ENCODE measurements around the gene RAB24. TPM values are rescaled to one million over a fixed set of nuclear protein-coding genes. Genes with fewer than 3 reads are reported as not detected.

The RAB24 gene
- total and polyA plus RNA-seq, 4 experiments from 2014 or later: 13.3 to 20.5 (median 17.9) TPM

DNA sequence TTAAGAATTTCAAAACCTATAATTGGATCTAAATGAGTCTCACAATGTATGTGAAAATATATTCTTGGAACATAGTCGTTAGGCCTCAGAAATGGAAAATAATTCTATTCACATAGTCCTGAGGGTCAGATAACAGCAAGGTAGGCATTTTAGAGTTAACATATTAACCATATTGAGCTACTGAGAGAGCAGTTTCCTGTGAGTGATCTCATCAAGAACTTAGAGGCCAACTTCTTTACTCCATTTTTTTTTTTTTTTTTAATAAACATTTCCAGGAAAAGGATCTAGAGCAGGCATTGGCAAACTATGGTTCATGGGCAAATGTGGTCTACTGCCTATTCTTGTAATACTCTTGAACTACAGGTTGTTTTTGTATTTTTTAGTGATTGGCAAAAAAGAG, 26.6 kb downstream of the RAB24 start:
- Mint-ChIP-seq H3K27me3 (no peaks in the 10 kb centered on the region), H3K36me3 (peaks cover 46 to 62% of the 10 kb centered on the region in 2 donors), H3K4me1 (peaks cover 0 to 6% (median 3%) of the 10 kb centered on the region in 4 donors), H3K9me3 (no peaks in the 10 kb centered on the region), H3K4me3 (no peak overlapping the region), H3K27ac (peak overlapping the region in 2 of 7 donors; percentile 59 to 66)
- no peaks in the 10 kb centered on the region for H3K27me3 ChIP-seq (ENCODE audit: insufficient read depth, low read length)
- DNase-seq: no peak
- no peak overlapping the region for H3K4me3 ChIP-seq (ENCODE audit: low read length in 2 of 2)
- no peak overlapping the region for H3K27ac ChIP-seq (ENCODE audit: low read depth, low read length)
- no peaks in the 10 kb centered on the region for H3K9me3 ChIP-seq (ENCODE audit: control insufficient read depth in 1 of 2, low read length in 2 of 2)
- ChIA-PET POLR2A (ENCODE audit: partially characterized antibody) (interaction anchor here (0.6 kb wide), 2 partner anchors 143 to 161 kb away, joined by 4 to 5 read pairs; no protein-coding TSS in a partner anchor), CTCF (ENCODE audit: partially characterized antibody) (interaction anchor here (0.7 to 2.2 kb wide), 3 partner anchors 31 to 221 kb away, joined by 3 to 7 read pairs (median 3); no protein-coding TSS in a partner anchor)
- H3K36me3 ChIP-seq (ENCODE audit: insufficient read depth, low read length): peaks cover 48% of the 10 kb centered on the region
- intact Hi-C loops (cut with micrococcal nuclease): no loop called here
- H3K4me1 ChIP-seq (ENCODE audit: insufficient read depth, low read length): no peaks in the 10 kb centered on the region

DNA sequence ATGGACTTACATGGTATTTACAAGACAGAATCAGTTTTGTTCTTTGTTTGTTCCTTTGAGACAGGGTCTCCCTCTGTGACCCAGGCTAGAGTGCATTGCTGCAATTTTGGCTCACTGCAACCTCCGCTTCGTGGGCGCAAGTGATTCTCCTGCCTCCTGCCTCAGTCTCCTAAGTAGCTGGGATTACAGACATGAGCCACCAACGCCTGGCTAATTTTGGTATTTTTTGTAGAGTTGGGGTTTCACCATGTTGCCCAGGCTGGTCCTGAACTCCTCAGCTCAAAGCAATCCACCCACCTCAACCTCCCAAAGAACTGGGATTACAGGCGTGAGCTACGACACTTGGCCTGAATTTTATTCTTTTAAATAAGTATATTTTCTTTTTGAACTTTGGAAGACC, 27.6 kb downstream of the RAB24 start:
- ChIA-PET POLR2A (ENCODE audit: partially characterized antibody) (no interaction called here), CTCF (ENCODE audit: partially characterized antibody) (interaction anchor here (2.2 kb wide), 1 partner anchor 162 kb away, joined by 7 read pairs; no protein-coding TSS in a partner anchor)
- Mint-ChIP-seq H3K36me3 (peaks cover 46 to 64% of the 10 kb centered on the region in 2 donors), H3K9me3 (no peaks in the 10 kb centered on the region), H3K27ac (no peak overlapping the region), H3K27me3 (no peaks in the 10 kb centered on the region), H3K4me1 (peaks cover 0 to 6% (median 3%) of the 10 kb centered on the region in 4 donors), H3K4me3 (no peak overlapping the region)
- Histone ChIP-seq H3K27me3 (ENCODE audit: insufficient read depth, low read length) (no peaks in the 10 kb centered on the region), H3K36me3 (ENCODE audit: insufficient read depth, low read length) (peaks cover 52% of the 10 kb centered on the region), H3K27ac (ENCODE audit: low read depth, low read length) (no peak overlapping the region), H3K4me3 (ENCODE audit: low read length in 2 of 2) (no peak overlapping the region), H3K4me1 (ENCODE audit: insufficient read depth, low read length) (no peaks in the 10 kb centered on the region), H3K9me3 (ENCODE audit: control insufficient read depth in 1 of 2, low read length in 2 of 2) (no peaks in the 10 kb centered on the region)
- no peak for DNase-seq
- intact Hi-C loops (cut with micrococcal nuclease): no loop called here

- Mint-ChIP-seq H3K27ac (peak overlapping the region in 1 of 7 donors; percentile 47), H3K4me3 (no peak overlapping the region), H3K9me3 (no peaks in the 10 kb centered on the region), H3K27me3 (no peaks in the 10 kb centered on the region), H3K36me3 (peaks cover 65 to 71% of the 10 kb centered on the region in 2 donors), H3K4me1 (peaks cover 0 to 4% (median 2%) of the 10 kb centered on the region in 4 donors)
- Histone ChIP-seq H3K27me3 (ENCODE audit: insufficient read depth, low read length) (no peaks in the 10 kb centered on the region), H3K36me3 (ENCODE audit: insufficient read depth, low read length) (peaks cover 69% of the 10 kb centered on the region), H3K4me3 (ENCODE audit: low read length in 2 of 2) (no peak overlapping the region), H3K27ac (ENCODE audit: low read depth, low read length) (no peak overlapping the region), H3K9me3 (ENCODE audit: control insufficient read depth in 1 of 2, low read length in 2 of 2) (no peaks in the 10 kb centered on the region), H3K4me1 (ENCODE audit: insufficient read depth, low read length) (no peaks in the 10 kb centered on the region)
- no peak for DNase-seq
- CTCF ChIA-PET (ENCODE audit: partially characterized antibody): interaction anchor here (1.3 to 2.8 kb wide), 2 partner anchors 38 to 158 kb away, joined by 6 to 12 read pairs; no protein-coding TSS in a partner anchor
- POLR2A ChIA-PET (ENCODE audit: partially characterized antibody): no interaction called here
- intact Hi-C loops (cut with micrococcal nuclease): no loop called here
These were observed 32.4 kb downstream of the RAB24 start for GRCh38 chr5:177271113-177271512.

- no peak for DNase-seq
- POLR2A ChIA-PET (ENCODE audit: partially characterized antibody): no interaction called here
These were observed 32.9 kb downstream of the RAB24 start for GRCh38 chr5:177270653-177271052.

DNA sequence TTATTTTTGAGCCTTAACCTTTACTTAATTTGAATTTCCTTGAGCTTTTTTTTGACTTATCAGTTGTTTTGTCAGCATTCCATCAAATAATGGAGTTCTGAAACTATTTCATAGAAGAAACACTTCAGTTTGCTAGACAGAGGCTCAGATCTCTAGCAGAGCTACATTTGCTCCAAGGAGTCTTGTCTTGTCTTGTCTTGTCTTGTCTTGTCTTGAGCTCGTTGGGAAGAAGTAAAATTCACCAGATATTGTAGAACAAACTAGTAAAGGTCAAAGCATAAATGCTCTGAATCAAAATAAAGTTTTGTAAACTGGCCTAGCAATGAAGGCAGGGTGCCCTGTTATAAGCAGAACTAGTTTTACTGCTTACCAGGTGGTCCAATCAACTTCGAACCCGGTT, 33.5 kb downstream of the RAB24 start:
- no peaks in the 10 kb centered on the region for H3K27me3 ChIP-seq (ENCODE audit: insufficient read depth, low read length)
- no peak for DNase-seq
- Mint-ChIP-seq H3K27me3 (no peaks in the 10 kb centered on the region), H3K36me3 (peaks cover 69 to 76% of the 10 kb centered on the region in 2 donors), H3K4me1 (peaks cover 0 to 4% (median 2%) of the 10 kb centered on the region in 4 donors), H3K27ac (peak overlapping the region in 1 of 7 donors; percentile 32), H3K4me3 (no peak overlapping the region), H3K9me3 (no peaks in the 10 kb centered on the region)
- no peak overlapping the region for H3K27ac ChIP-seq (ENCODE audit: low read depth, low read length)
- no peaks in the 10 kb centered on the region for H3K4me1 ChIP-seq (ENCODE audit: insufficient read depth, low read length)
- ChIA-PET CTCF (ENCODE audit: partially characterized antibody) (interaction anchor here (1.3 to 2.8 kb wide), 2 partner anchors 39 to 156 kb away, joined by 6 to 12 read pairs; no protein-coding TSS in a partner anchor), POLR2A (ENCODE audit: partially characterized antibody) (no interaction called here)
- H3K36me3 ChIP-seq (ENCODE audit: insufficient read depth, low read length): peaks cover 73% of the 10 kb centered on the region
- intact Hi-C loops (cut with micrococcal nuclease): no loop called here
- H3K9me3 ChIP-seq (ENCODE audit: control insufficient read depth in 1 of 2, low read length in 2 of 2): no peaks in the 10 kb centered on the region
- no peak overlapping the region for H3K4me3 ChIP-seq (ENCODE audit: low read length in 2 of 2)

More at GRCh38 chr5:177270653-177271052, 32.9 kb downstream of the RAB24 start:
- Mint-ChIP-seq H3K4me1 (peaks cover 0 to 4% (median 2%) of the 10 kb centered on the region in 4 donors), H3K36me3 (peaks cover 70 to 73% of the 10 kb centered on the region in 2 donors), H3K27ac (peak overlapping the region in 4 of 7 donors; percentile 44 to 73 (median 59)), H3K27me3 (no peaks in the 10 kb centered on the region), H3K9me3 (no peaks in the 10 kb centered on the region), H3K4me3 (no peak overlapping the region)
- CTCF ChIA-PET (ENCODE audit: partially characterized antibody): interaction anchor here (1.3 to 2.8 kb wide), 2 partner anchors 39 to 157 kb away, joined by 6 to 12 read pairs; no protein-coding TSS in a partner anchor
- intact Hi-C loops (cut with micrococcal nuclease): no loop called here
- Histone ChIP-seq H3K27me3 (ENCODE audit: insufficient read depth, low read length) (no peaks in the 10 kb centered on the region), H3K4me3 (ENCODE audit: low read length in 2 of 2) (no peak overlapping the region), H3K36me3 (ENCODE audit: insufficient read depth, low read length) (peaks cover 70% of the 10 kb centered on the region), H3K4me1 (ENCODE audit: insufficient read depth, low read length) (no peaks in the 10 kb centered on the region), H3K9me3 (ENCODE audit: control insufficient read depth in 1 of 2, low read length in 2 of 2) (no peaks in the 10 kb centered on the region), H3K27ac (ENCODE audit: low read depth, low read length) (no peak overlapping the region)

DNA sequence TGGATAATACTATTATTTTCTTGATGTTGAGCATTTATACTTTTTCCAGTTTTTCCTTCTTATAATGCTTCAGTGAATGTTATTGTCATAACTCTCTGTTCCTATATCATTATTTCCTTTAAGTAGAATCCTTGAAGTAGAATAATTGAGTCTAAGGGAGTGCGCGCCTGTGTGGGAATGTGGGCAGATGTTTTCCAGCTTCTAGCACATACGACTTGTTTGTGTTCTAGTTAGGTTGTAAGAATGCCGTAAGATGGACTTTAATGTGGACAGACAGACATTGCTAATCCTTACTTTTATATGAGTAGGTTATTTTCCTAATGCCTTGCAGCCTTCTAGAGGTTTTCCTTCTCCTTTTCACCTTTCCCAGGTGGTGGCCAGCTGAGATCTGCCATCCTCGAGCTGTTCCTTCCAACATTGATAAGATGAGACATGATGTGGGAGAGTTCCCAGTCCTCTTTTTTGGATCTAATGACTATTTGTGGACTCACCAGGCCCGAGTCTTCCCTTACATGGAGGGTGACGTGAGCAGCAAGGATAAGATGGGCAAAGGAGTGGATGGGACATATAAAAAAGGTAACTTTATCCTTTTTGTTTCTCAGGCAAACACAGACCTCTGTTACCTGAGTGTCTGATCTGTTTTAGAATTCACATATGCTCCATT, 34.2 kb downstream of the RAB24 start:
- H3K9me3 ChIP-seq (ENCODE audit: control insufficient read depth in 1 of 2, low read length in 2 of 2): no peaks in the 10 kb centered on the region
- H3K4me3 ChIP-seq (ENCODE audit: low read length in 2 of 2): no peak overlapping the region
- no peaks in the 10 kb centered on the region for H3K27me3 ChIP-seq (ENCODE audit: insufficient read depth, low read length)
- Mint-ChIP-seq H3K4me1 (peaks cover 0 to 4% (median 2%) of the 10 kb centered on the region in 4 donors), H3K36me3 (peaks cover 67 to 77% of the 10 kb centered on the region in 2 donors), H3K27me3 (no peaks in the 10 kb centered on the region), H3K9me3 (no peaks in the 10 kb centered on the region), H3K4me3 (no peak overlapping the region), H3K27ac (peak overlapping the region in 1 of 7 donors; percentile 20)
- POLR2A ChIA-PET (ENCODE audit: partially characterized antibody): no interaction called here
- no peaks in the 10 kb centered on the region for H3K4me1 ChIP-seq (ENCODE audit: insufficient read depth, low read length)
- no peak for DNase-seq
- peaks cover 70% of the 10 kb centered on the region for H3K36me3 ChIP-seq (ENCODE audit: insufficient read depth, low read length)
- CTCF ChIA-PET (ENCODE audit: partially characterized antibody): interaction anchor here (2.8 kb wide), 1 partner anchor 156 kb away, joined by 12 read pairs; no protein-coding TSS in a partner anchor
- intact Hi-C loops (cut with micrococcal nuclease): no loop called here
- no peak overlapping the region for H3K27ac ChIP-seq (ENCODE audit: low read depth, low read length)

DNA sequence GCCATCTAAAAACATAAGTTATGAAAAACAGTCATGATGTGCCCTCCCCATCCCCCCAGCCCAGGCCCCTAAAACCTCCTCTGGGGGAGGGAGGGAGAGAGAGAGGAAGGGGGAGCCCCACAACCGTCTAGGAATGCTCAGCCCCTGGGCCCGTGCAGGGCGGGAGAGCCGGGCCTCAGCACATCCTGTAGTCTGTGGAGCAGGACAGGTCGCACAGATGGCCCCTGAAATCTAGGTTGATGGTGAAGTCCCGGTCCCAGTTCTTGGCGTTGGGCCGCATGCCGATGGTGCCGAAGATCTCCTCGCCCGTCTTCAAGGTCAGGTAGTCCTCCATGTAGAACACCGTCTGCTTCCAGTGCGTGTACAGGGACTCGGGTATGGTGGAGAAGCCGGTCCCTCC, 38.1 kb downstream of the RAB24 start:
- peaks cover 54 to 81% of the 10 kb centered on the region in 2 donors for H3K36me3 Mint-ChIP-seq
- intact Hi-C loops (cut with micrococcal nuclease): no loop called here
- ChIA-PET POLR2A (ENCODE audit: partially characterized antibody) (interaction anchor here (0.6 kb wide), 1 partner anchor 232 kb away, joined by 3 read pairs; the partner anchor contains the start of gene PDLIM7), CTCF (ENCODE audit: partially characterized antibody) (interaction anchor here (2.9 kb wide), 1 partner anchor 152 kb away, joined by 14 read pairs; no protein-coding TSS in a partner anchor)
- no peaks in the 10 kb centered on the region for H3K27me3 Mint-ChIP-seq
- Histone ChIP-seq H3K27me3 (ENCODE audit: insufficient read depth, low read length) (no peaks in the 10 kb centered on the region), H3K4me3 (ENCODE audit: low read length in 2 of 2) (no peak overlapping the region), H3K9me3 (ENCODE audit: control insufficient read depth in 1 of 2, low read length in 2 of 2) (no peaks in the 10 kb centered on the region), H3K4me1 (ENCODE audit: insufficient read depth, low read length) (no peaks in the 10 kb centered on the region), H3K27ac (ENCODE audit: low read depth, low read length) (no peak overlapping the region), H3K36me3 (ENCODE audit: insufficient read depth, low read length) (peaks cover 53% of the 10 kb centered on the region)
- peaks cover 0 to 4% (median 2%) of the 10 kb centered on the region in 4 donors for H3K4me1 Mint-ChIP-seq
- no peak overlapping the region for H3K4me3 Mint-ChIP-seq
- DNase-seq: no peak
- no peaks in the 10 kb centered on the region for H3K9me3 Mint-ChIP-seq
- H3K27ac Mint-ChIP-seq: no peak overlapping the region

Measured in CD4-positive, alpha-beta memory T cell (primary cell).